Gastrocnemius medialis (tissue), 4 donors: ENCODE data around the gene TMEM175.

Experiments used
- CTCF ChIP-seq, 5 experiments: fragments of 450-650 bp in 3 of 5; fragments of 200-600 bp in 2 of 5; sonication (generic) in 2 of 5; IDR thresholded peaks in 4 of 5; conservative IDR thresholded peaks in 1 of 5; 1 replicate in 4 of 5; 2 replicates in 1 of 5; pipeline ENCODE4 v1.5.1; 2016 to 2019; ENCODE audit warnings: antibody characterized with exemption in 5 of 5, mild to moderate bottlenecking in 3 of 5, moderate library complexity in 3 of 5
- POLR2A ChIP-seq, 2 donors: fragments of 450-650 bp; IDR thresholded peaks; one replicate each; pipeline ENCODE4 v1.6.1; 2017; ENCODE audit warnings: antibody characterized with exemption in 2 of 2, mild to moderate bottlenecking in 2 of 2, moderate library complexity in 2 of 2

- no peak for TF ChIP-seq CTCF (IDR thresholded peaks at IDR 0.05 in 4 of 5, conservative IDR thresholded peaks at IDR 0.05 in 1 of 5)
- no peak for TF ChIP-seq POLR2A (IDR thresholded peaks at IDR 0.05)
Observed at GRCh38 chr4:985123-985830, 53.0 kb downstream of the TMEM175 start.
